GF-D8 (cell line): Measurements from ENCODE around the gene AIMP1.
"Not testable (repeated sequence)": the region's sequence is repeated elsewhere in the genome, so short reads cannot be mapped to it uniquely, and the experiment has no call there.

Source experiments
- DNase-seq: peaks from one replicate; lab custom pipeline; 2025; lab: John Stamatoyannopoulos, UW

AIMP1 gene

DNA sequence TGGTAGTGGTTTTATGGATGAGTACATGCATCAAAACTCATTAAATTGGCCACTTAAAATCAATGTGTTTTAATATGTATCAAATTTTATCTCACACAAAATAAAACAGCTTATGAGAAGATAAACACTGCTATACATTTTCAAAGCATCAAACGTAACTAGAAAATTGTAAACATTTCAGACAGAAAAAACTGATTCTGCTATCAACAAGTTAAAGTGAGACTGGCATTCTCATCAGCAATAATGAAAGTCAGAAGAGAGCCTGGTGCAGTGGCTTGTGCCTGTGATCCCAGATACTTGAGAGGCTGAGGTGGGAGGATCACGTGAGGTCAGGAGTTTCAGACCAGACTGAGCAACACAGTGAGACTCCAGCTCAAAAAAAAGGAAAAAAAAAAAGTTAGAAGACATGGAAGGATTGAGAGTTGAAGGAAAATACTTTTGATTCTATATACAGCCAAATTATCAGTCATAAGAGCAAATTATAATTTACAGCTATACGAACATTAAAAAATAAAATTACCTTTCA lies 3.3 kb upstream of the AIMP1 start:
- no peak for DNase-seq

DNA sequence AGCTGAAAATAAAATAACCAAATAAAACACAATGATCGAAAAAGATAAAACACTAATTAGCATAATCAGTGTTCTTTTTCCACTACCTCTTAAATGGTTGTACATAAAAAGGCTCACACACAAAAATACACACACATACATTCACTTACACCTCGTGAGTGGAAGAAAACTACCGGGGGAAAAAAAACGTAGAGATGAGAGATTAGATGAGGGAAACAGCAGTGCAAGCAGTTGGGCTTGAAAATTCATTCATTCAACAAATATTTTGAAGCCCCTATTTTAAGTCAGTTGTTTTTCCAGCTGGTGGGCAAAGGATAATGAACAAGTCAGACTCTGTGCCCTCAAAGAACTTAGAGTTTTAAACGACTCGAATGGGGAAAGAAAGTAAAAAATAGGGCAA lies 1.4 kb upstream of the AIMP1 start:
- no peak for DNase-seq

DNA sequence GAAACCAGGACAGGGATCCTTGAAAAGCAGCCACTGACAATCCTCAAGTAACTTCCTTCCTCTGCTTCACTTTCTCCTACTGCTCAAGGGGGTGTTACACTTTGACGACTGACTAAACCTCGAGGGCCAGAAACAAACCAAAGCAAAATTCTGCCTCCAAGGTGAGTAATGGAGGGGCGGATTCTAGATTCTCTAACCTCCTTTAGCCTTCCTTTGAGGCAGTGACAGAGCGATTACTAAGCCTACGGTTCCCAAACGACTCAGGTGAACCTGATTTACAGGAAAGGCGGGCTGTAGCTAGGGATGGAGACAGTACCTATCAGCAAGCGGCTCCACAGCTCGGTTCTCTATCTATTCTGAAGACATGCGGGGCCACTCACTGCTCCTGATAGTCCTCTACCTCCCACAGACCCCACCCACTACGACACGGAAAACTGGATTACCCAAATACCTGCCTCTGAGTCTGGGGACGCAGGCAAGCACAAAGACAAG lies 828 bp upstream of the AIMP1 start:
- DNase-seq: peak; percentile 8

DNA sequence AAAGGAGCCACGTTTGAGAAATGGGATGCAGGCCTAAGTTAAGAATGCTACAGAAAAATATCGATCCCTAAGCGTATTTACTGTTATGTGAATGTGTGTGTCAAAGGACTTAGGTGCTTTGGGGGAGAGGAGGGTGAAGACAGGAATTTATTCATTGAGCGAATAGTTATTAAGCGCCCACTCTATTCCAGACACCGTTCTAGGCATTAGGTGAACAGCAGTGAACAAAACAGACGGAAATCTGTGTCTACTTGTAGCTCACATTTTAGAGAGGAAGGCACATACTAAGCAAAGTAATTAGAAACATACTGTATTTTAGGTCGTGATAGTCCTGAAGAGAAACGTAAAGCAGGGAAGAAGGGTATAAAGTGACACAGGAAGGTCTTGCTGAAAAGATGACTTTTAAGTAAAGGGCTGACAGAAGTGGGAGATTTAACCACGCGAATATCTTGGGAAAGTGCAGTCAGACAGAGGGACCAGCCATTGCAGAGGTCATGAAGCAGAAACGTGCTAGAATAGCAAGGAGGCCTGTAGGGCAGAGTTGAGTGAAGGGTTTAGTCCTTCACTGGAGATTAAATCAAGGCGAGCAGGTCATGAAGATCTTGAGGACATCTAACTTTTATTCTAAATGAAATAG lies 541 bp downstream of the AIMP1 start:
- DNase-seq: no peak

DNA sequence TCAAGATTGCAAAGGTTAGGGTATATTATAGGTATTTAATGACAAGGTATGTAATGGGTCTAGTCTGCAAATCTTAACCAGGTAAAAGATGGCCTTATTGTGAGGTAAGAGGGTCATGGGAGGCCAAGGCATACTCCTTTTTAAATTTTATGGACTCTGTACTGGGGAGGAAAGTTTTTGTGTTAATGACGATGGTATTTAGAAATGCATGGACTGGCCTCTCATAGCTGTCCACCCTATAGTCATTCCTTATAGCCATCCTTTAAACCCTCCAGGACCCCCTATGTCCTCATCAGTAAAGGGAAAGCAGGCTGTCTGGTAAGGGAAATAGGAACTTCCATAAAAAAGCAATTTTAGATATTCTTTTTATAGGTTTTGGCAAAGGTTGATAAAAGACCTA lies 1.5 kb downstream of the AIMP1 start:
- no peak for DNase-seq

DNA sequence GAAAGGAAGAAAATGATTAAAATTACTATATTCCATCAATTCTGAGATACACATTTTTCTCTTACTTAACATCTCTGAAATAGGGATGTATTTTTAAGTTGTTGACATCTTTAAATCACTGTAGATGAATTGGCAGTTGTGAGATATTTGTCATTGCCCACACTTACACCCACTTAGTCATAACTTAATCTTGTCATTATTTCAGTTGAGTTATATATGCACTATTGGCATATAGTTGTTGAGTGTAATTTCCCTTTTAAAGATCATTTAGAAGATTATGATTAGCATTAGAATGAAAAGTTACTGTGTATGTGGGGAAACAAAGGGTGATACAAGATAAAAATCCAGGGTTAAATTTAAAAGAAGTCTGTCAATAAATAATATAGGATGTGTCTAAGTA lies 2.2 kb downstream of the AIMP1 start:
- no peak for DNase-seq

DNA sequence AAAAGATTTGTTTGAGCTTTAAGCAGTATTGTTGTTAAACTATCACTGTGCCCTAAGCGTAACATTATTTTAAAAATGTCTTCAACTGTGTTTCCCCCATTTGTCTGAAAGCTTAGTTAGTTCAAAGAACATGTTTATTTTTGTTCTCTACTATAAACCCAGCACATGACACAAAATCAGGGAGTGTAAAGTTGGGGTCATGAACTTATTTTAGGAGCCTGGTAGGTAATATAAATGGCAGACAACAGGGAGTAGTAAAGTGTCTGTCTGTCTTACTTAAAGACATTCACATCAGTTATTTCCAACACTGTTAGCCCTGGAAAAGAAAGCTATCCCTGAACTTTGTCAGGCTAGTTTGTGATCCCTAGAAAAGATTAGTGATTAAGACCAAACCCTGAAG lies 3.9 kb downstream of the AIMP1 start:
- no peak for DNase-seq

DNA sequence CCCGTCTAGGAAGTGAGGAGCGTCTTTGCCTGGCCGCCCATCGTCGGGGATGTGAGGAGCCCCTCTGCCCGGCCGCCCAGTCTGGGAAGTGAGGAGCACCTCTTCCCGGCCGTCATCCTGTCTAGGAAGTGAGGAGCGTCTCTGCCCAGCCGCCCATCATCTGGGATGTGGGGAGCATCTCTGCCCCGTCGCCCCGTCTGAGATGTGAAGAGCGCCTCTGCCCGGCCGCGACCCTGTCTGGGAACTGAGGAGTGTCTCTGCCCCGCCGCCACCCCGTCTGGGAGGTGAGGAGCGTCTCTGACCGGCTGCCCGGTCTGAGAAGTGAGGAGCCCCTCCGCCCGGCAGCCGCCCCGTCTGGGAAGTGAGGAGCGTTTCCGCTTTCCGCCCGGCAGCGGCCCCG lies 4.8 kb downstream of the AIMP1 start:
- not testable (repeated sequence) for DNase-seq

DNA sequence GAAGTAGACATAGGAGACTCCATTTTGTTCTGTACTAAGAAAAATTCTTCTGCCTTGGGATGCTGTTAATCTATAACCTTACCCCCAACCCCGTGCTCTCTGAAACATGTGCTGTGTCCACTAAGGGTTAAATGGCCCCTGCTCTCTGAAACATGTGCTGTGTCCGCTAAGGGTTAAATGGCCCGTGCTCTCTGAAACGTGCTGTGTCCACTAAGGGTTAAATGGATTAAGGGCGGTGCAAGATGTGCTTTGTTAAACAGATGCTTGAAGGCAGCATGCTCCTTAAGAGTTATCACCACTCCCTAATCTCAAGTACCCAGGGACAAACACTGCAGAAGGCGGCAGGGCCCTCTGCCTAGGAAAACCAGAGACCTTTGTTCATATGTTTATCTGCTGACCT lies 5.5 kb downstream of the AIMP1 start:
- not testable (repeated sequence) for DNase-seq

DNA sequence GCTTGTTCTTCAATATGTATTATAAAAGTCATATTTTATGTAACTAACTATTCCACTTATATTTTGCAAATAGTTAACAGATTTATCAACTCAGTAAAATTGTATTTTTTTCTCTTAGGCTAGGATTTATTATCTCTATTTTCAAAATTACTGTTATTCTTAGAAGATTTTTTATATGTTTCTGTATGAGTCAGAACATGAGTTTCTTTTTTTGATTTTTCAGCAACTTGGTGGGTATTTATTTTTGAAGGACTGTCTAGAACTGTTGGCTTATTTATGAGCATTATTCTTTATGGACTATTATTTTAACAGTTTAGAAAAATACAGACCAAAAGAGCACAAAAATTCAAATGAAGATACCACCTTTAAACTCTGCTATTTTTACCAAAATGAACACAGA lies 6.8 kb downstream of the AIMP1 start:
- no peak for DNase-seq

DNA sequence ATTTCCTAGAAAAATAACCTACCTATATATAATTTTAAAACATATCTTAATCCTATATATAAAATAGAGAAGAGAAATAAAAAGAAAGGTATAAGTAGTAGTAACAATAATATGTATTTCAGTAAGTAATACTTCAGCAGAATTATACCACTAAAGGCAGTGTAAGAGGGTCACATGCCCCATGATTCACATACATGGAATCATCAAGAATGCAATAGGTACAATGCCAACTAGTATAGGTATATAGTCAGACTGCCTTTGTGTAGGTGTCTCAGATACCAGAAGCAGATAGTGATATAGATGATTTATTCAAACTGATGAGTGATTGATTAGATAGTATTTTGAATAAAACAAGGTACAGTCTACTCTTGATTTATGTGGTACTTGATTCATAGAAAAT lies 9.4 kb downstream of the AIMP1 start:
- DNase-seq: no peak

DNA sequence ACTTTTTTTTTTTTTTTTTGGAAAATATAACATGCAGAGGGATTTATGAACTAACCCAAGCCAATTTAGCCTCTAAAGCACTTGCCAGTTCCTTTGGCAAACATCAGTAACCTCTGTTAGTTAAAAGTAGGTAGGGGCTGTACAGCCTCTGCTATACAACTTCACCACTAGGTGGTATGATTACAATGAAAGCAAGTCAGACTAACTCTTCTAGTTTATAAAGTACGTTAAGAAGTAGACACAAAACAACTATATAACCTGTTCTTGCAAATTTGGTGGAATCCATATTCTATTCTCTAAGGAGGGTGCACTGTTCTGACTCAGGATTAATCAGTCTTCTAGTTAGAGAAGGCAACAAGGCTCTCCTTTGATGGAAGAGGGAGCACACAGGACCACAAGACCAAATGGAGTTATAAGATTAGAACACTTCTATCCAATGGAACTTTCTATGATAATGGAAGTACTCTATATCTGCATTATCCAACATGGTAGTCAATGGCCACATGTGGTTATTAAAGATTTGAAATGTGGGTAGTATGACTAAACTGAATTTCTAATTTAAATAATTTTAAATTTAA lies 12.8 kb downstream of the AIMP1 start:
- no peak for DNase-seq

DNA sequence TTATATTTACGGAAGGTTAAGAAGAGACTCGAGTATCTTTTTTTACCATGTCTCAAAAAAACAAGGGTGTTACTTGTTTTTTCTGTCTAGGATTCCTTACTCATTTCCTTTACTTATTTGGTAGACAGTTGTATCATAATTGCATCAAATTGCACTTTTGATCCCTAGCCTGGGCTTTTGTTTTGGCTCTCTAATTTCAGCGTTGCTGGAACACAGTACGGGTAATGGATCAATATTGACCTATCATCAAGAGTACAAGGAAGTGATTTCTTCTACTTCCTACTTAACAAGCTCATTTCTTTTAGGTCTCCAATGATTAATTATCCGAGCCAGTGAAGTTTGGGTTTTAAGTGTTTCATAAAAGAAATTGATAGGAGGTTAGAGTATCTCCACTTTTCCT lies 16.8 kb downstream of the AIMP1 start:
- DNase-seq: no peak

DNA sequence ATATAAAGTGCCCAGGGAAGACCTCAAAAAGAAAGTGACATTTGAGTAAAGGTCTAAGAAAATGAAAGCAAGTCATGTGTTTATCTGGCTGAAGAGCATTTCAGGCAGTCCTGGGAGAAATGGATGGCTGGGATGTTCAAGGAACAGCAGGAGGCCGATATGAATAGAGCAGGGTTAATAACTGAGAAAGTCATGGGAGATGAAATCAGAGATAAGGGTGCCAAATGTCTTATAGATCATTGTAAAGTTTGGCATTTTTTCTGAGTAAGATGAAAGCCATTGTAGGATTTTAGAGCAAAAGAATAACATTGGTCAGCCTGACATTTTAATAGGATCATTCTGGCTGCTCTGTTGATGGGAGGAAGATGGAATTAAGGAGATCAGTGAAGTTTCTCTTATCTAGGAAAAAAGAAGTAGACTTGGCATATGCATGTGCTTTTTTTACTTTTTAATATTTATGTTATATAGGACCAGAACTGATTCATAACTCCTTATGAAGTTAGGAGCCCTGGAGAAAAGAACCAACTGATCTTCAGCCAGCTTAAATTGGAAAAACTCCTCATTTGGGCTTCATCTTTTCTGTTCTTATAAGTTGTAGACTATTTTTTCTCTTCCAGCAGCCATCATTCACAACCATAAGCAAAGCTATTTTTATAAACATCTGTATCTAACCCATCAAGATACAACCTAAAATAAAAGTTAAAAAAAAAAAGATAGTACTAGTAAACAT lies 18.6 kb downstream of the AIMP1 start:
- DNase-seq: no peak

DNA sequence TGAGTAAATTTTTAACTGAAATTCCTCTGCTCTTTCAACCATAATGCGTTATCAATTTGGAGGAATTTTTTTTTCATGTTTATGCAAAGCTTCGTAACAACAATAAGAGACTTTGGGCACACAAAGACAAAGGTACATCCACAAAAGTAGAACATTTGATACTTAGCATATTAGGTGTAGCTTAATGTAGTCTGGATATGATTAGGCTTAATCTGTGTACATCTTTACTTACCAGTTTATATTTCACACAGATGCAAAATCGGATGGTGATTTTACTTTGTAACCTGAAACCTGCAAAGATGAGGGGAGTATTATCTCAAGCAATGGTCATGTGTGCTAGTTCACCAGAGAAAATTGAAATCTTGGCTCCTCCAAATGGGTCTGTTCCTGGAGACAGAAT lies 20.3 kb downstream of the AIMP1 start:
- DNase-seq: no peak

DNA sequence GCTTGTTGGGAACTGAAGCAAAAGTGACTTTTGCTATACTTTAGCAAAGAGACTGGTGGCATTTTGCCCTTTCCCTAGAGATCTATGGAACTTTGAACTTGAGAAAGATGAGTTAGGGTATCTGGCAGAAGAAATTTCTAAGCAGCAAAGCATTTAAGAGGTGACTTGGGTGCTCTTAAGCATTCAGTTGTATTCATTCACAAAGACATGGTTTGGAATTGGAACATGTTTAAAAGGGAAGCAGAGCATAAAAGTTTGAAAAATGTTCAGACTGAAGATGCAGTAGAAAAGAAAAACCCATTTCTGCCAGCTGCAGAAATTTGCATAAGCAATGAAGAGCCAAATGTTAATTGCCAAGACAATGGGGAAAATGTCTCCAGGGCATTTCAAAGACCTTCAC lies 21.6 kb downstream of the AIMP1 start:
- no peak for DNase-seq

DNA sequence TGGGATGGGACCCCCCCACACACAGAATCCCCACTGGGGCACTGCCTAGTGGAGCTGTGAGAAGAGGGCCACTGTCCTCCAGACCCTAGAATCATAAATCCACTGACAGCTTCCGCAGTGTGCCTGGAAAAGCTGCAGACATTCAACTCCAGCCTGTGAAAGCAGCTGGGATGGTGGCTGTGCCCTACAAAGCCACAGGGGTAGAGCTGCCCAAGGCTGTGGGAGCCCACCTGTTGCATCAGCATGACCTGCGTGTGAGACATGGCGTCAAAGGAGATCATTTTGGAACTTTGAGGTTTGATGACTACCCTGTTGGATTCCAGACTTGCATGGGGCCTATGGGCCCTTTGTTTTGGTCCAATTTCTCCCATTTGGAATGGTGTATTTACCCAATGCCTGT lies 22.3 kb downstream of the AIMP1 start:
- DNase-seq: no peak

DNA sequence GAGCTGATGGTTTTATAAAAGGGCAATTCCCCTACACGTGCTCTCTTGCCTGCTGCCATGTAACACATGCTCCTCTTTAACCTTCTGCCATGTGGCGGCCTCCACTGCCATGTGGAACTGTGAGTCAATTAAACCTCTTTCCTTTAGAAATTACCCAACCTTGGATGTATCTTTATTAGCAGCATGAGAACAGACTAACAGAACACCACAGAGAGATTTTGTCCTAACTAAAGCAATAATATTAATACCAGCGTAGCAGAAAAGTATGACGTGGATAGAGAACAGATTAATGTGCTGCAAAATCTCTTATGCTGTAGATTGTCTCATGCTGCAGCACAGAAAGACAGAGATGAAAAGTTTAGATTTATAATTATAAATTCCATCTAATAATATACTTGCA lies 23.1 kb downstream of the AIMP1 start:
- DNase-seq: no peak

DNA sequence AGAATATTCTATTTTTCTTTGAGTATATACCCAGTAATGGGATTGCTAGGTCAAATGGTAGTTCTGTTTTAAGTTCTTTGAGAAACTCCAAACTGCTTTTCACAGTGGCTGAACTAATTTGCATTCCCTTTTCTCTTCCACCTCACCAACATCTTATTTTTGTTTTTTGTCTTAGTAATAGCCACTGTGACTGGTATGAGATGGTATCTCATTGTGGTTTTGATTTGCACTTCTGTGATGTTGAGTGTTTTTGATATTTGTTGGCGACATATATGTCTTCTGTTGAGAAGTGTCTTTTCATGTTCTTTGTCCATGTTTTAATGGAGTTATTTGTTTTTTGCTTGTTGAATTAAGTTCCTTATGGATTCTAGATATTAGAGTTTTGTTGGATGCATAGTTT lies 24.4 kb downstream of the AIMP1 start:
- DNase-seq: no peak

DNA sequence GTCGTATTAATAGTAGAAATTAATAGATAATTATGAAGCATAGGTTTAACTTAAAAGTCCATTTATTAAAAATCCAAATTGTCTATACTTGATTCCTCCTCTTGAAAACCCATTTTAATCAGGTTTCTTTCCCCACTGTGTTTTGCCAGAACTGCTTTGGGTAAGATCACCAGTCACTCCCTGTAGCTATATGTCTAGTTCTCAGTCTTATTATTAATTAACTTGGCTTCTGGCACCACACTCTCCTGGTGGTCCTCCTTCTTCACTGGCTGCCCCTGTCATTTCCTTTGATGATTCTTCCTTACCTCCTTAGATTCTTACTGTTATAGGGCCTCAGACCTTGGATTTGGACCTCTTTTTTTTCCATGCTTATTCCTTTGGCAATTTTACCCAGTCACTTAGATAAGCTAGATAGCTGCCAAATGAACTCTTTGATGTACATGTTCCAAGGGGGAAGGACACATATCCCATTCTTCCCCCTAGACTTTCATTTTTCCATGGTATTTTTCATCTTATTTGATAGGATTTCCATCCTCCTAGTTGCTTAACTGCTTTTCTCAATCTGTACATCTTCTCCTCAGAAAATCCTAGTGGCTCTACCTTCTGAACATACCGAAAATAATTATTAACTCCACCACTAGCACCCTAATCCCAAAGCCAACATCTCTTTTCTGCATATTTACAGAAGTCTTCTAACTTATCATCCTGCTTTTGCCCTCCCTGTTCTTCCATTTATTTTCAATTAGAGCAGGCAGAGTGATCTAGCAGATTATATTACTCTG lies 27.7 kb downstream of the AIMP1 start:
- no peak for DNase-seq

DNA sequence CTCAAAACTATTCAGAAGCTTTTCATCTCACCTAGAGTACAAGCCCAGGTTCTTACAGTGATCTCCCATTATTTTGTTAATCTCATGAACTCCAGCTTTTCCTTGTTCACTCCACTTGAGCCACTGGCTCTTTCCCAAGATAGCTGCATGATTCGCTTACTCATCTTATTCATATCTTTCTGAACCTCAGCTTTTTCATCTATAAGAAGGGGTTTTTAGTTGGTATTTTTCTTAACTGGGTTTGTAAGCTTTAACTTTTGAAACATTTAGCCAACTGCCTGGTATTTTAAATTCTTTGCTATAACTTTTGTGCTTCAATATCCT lies 28.3 kb downstream of the AIMP1 start:
- no peak for DNase-seq

DNA sequence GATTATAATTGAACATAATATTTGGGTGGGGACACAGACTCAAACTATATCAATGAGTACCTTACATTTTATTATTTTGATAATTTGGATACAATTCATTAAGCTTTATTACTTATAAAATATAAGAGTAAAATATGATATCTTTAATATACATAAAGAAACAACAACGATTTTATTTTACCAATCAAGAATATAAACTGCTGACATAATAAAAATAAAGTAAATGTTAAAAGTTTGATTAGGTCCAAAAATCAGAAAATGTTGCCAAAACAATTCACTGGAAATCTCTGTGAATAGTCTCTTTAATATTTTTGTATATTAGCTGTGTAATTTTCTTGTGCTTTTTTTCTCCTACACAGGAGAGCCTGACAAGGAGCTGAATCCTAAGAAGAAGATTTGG lies 30.8 kb downstream of the AIMP1 start:
- no peak for DNase-seq

DNA sequence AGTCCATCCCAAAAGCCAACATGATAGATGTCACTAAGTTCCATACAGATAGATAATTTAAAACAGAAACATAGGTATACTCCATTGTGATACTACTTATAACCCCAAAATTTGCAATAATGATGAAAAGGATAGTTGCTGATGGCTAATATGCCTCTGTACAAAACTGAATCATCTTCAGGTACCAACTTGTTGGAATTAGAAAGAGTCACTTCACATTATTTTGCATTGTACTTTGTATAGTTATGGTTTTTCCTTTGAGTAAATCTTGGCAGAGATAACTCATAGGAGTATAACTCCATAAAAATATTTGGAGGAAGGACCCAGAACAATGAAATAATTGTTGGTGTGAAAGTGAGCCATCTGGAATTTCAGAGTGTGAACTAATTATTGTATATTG lies 34.7 kb downstream of the AIMP1 start:
- DNase-seq: no peak
